WERI-Rb-1 (cell line): ENCODE measurements around the gene PSMB2.

ENCODE experiments used
- DNase-seq: peaks from one replicate; pipeline ENCODE4 v3.0.0-alpha.2; 2020
- H3K27ac ChIP-seq: fragments of 250-450 bp; sonication (Bioruptor Pico); 2 replicates; pipeline ENCODE4 v1.5.1; 2020; ENCODE audit warnings: mild to moderate bottlenecking, moderate library complexity
- H3K27me3 ChIP-seq: fragments of 250-450 bp; sonication (Bioruptor Pico); 2 replicates; pipeline ENCODE4 v1.5.1; 2021; ENCODE audit warnings: mild to moderate bottlenecking, low read depth, moderate library complexity; ENCODE audit not compliant: insufficient read depth, severe bottlenecking
- H3K36me3 ChIP-seq: fragments of 250-450 bp; sonication (Bioruptor Pico); 2 replicates; pipeline ENCODE4 v1.5.1; 2020; ENCODE audit warnings: mild to moderate bottlenecking, moderate library complexity
- H3K4me3 ChIP-seq: 2 replicates; pipeline ENCODE4 v1.5.1; 2011; ENCODE audit warnings: low read depth, mild to moderate bottlenecking, control low read depth, low read length
- H3K9me3 ChIP-seq: fragments of 250-450 bp; sonication (Bioruptor Pico); 2 replicates; pipeline ENCODE4 v1.5.1; 2021; ENCODE audit warnings: mild to moderate bottlenecking, moderate library complexity; ENCODE audit not compliant: severe bottlenecking
- CTCF ChIP-seq: IDR thresholded peaks from 2 replicates; pipeline ENCODE4 v1.5.1; 2011; ENCODE audit warnings: low read depth, mild to moderate bottlenecking, control low read depth, inconsistent platforms, low read length

Gene PSMB2

GRCh38 chr1:35656148-35656862, 15.0 kb upstream of the PSMB2 start:
- Histone ChIP-seq H3K9me3 (no peaks in the 10 kb centered on the region), H3K27ac (no peak overlapping the region), H3K36me3 (no peaks in the 10 kb centered on the region), H3K27me3 (no peaks in the 10 kb centered on the region), H3K4me3 (no peak overlapping the region)
- no peak for TF ChIP-seq CTCF
- DNase-seq: no peak

DNA sequence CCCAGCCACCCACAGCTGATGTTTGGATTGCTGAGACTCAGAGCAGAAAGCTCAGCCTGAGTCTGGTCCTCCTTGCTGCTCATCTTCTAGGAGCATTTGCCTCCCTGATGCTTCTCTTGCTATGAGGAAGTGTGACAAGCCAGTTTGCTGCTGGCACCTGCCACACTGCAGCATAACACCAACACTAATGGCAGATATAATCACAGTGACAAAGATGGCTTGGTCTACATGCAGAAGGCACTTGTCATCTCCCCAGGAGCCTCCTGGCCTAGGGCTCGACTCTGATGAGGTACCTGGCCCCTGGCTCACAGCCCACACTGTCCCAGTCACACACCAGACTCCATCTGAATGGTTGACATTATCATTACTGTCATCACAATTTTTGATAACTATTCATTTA, 13.9 kb upstream of the PSMB2 start:
- Histone ChIP-seq H3K27ac (no peak overlapping the region), H3K27me3 (no peaks in the 10 kb centered on the region), H3K9me3 (no peaks in the 10 kb centered on the region), H3K4me3 (no peak overlapping the region), H3K36me3 (no peaks in the 10 kb centered on the region)
- no peak for DNase-seq
- TF ChIP-seq CTCF: no peak

DNA sequence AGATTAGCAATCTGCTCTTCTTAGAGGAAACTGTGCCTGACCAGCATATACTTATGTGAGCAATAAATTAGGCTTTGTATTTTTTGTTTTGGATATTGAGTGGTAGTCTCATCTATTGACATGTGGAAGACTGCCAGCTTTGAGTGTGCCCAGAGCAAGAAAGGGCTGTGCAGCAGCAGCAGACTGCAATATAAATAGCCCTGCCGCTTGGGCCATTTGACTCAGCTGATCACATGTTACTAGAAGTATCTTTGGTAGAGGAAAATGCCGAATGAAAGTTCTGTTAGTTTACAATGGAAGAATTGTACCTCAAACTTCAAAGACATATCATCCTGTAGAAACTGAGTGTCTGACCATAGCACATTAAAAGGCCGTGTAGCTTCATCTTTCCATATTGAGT, 9.1 kb upstream of the PSMB2 start:
- Histone ChIP-seq H3K4me3 (no peak overlapping the region), H3K9me3 (no peaks in the 10 kb centered on the region), H3K27me3 (no peaks in the 10 kb centered on the region), H3K27ac (no peak overlapping the region), H3K36me3 (no peaks in the 10 kb centered on the region)
- DNase-seq: no peak
- TF ChIP-seq CTCF: no peak

DNA sequence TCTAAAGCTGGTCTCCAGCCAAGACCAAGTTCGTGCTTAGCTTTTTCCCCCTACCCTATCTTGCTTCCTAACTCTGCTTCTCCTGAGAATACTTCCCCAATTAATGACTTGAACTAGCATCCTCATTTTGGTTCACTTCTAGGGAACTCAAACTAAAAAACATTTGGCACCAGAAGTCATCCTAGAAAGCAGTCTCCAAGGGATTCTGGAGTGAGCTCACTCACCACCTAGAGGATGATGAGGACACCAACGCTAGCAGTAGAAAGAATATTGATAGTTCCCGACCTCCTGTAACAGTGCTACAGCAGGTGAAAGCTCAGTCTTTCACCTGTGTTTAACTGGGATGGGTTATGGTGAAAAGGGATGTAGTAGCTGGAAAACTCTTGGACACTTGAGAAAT, 4.7 kb upstream of the PSMB2 start:
- DNase-seq: no peak
- Histone ChIP-seq H3K27ac (no peak overlapping the region), H3K9me3 (no peaks in the 10 kb centered on the region)

DNA sequence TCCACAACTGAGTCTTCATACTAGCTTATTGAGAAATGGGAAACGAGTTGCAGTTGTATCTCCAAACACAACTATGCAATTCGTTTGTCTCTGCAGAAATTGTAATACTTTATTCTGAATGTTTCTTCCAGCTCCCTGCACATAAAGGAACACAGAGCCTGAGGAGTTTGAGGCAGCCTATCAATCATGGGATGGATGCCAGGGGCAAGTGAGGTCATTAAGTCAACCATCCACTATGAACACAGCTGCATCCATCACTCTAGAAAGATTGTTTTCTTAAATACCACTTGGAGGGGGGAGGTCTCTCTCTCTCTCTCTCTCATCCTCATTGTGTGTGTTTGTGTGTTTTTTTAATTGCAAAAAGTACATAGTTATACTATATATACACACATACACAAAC, 2.9 kb upstream of the PSMB2 start:
- TF ChIP-seq CTCF: no peak
- H3K36me3 ChIP-seq: peaks cover 3% of the 10 kb centered on the region; the same call in 1 of the 2 replicates
- DNase-seq: no peak
- H3K27ac ChIP-seq: no peak overlapping the region
- no peaks in the 10 kb centered on the region for H3K27me3 ChIP-seq
- H3K9me3 ChIP-seq: no peaks in the 10 kb centered on the region
- H3K4me3 ChIP-seq: no peak overlapping the region

More for the DNA sequence above, 4.7 kb upstream of the PSMB2 start:
- Histone ChIP-seq H3K27me3 (no peaks in the 10 kb centered on the region), H3K4me3 (no peak overlapping the region), H3K36me3 (no peaks in the 10 kb centered on the region)
- TF ChIP-seq CTCF: no peak

DNA sequence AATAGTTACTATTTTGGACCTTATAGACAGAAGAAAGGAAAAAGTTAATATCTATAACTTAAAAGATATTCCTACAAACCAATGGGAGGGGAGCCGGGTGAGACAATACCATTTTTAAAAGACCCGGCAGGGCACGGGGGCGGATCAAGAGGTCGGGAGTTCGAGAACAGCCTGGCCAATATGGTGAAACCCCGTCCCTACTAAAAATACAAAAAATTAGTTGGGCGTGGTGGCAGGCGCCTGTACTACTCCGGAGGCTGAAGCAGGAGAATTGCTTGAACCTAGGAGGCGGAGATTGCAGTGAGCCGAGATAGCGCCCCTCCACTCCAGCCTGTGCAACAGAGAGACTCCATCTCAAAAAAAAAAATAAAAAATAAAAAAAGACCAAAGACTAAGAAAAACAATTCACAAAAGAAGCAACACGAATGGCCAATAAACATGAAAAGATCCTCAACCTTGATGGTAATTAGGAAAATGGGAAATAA, 1.2 kb upstream of the PSMB2 start:
- Histone ChIP-seq H3K27me3 (no peaks in the 10 kb centered on the region), H3K4me3 (peak overlapping the region; percentile 86), H3K9me3 (no peaks in the 10 kb centered on the region), H3K36me3 (peaks cover 9% of the 10 kb centered on the region; the same call in 1 of the 2 replicates), H3K27ac (peak overlapping the region; percentile 88)
- DNase-seq: no peak
- TF ChIP-seq CTCF: no peak
